Measurements from ENCODE around the gene SDR39U1.

The SDR39U1 gene

GRCh38 chr14:24418492-24418873, 24.1 kb downstream of the SDR39U1 start:
- CTCF ChIA-PET: interaction anchor here (0.6 to 2.7 kb wide), 5 partner anchors 13 to 510 kb away, joined by 3 to 14 read pairs (median 5); no protein-coding TSS in a partner anchor

GRCh38 chr14:24417832-24418491, 24.6 kb downstream of the SDR39U1 start:
- no peaks in the 10 kb centered on the region for H3K4me1 ChIP-seq (ENCODE audit: control insufficient read depth, insufficient read depth, low read length)
- POLR2A ChIA-PET: no interaction called here
- H3K4me3 ChIP-seq (ENCODE audit: low read depth, low read length): no peak overlapping the region
- H3K27ac ChIP-seq (ENCODE audit: extremely low read depth, low read depth, low read length): no peak overlapping the region
- CTCF ChIA-PET: interaction anchor here (0.8 to 2.7 kb wide), 4 partner anchors 9 to 52 kb away, joined by 3 to 14 read pairs (median 4); no protein-coding TSS in a partner anchor
- TF ChIP-seq PBX3 (CRISPR knock-in tag; IDR thresholded peaks at IDR 0.05) (no peak), ZNF639 (tag by site-specific recombination; IDR thresholded peaks at IDR 0.05) (no peak), ZNF140 (tag by site-specific recombination; IDR thresholded peaks at IDR 0.05) (no peak), ZNF670 (tag by site-specific recombination; IDR thresholded peaks at IDR 0.05; ENCODE audit: low read depth) (no peak), ZNF571 (tag by site-specific recombination; IDR thresholded peaks at IDR 0.05) (no peak), BCL6B (tag by site-specific recombination; IDR thresholded peaks at IDR 0.05) (no peak)
- H3K9me3 ChIP-seq (ENCODE audit: control insufficient read depth, insufficient read depth, low read depth, low read length): no peaks in the 10 kb centered on the region
- peaks cover 0 to 31% of the 10 kb centered on the region in 2 experiments; a peak in 1 of 3 replicates for H3K36me3 ChIP-seq (ENCODE audit: control insufficient read depth in 2 of 2, insufficient read depth in 1 of 2, low read length in 2 of 2)

More at GRCh38 chr14:24418492-24418873, 24.1 kb downstream of the SDR39U1 start:
- H3K9me3 ChIP-seq (ENCODE audit: control insufficient read depth, insufficient read depth, low read depth, low read length): no peaks in the 10 kb centered on the region
- no peaks in the 10 kb centered on the region for H3K4me1 ChIP-seq (ENCODE audit: control insufficient read depth, insufficient read depth, low read length)
- H3K36me3 ChIP-seq (ENCODE audit: control insufficient read depth in 2 of 2, insufficient read depth in 1 of 2, low read length in 2 of 2): peaks cover 0 to 26% of the 10 kb centered on the region in 2 experiments; a peak in 1 of 3 replicates
- POLR2A ChIA-PET: interaction anchor here (1.2 kb wide), 1 partner anchor 12 kb away, joined by 3 read pairs; the partner anchor contains the start of gene KHNYN
- TF ChIP-seq ZNF184 (tag by site-specific recombination; IDR thresholded peaks at IDR 0.05) (no peak), ZNF37A (tag by site-specific recombination; IDR thresholded peaks at IDR 0.05) (no peak), ZSCAN30 (tag by site-specific recombination; IDR thresholded peaks at IDR 0.05) (no peak), BCL11B (tag by site-specific recombination; IDR thresholded peaks at IDR 0.05; ENCODE audit: low read depth) (no peak)
- H3K27ac ChIP-seq (ENCODE audit: extremely low read depth, low read depth, low read length): no peak overlapping the region
- H3K4me3 ChIP-seq (ENCODE audit: low read depth, low read length): no peak overlapping the region

- no peaks in the 10 kb centered on the region for H3K9me3 ChIP-seq (ENCODE audit: control insufficient read depth, insufficient read depth, low read depth, low read length)
- no peaks in the 10 kb centered on the region for H3K4me1 ChIP-seq (ENCODE audit: control insufficient read depth, insufficient read depth, low read length)
- CTCF ChIA-PET: interaction anchor here (1.2 kb wide), 1 partner anchor 9 kb away, joined by 3 read pairs; no protein-coding TSS in a partner anchor
- peaks cover 0 to 40% of the 10 kb centered on the region in 2 experiments; a peak in 1 of 3 replicates for H3K36me3 ChIP-seq (ENCODE audit: control insufficient read depth in 2 of 2, insufficient read depth in 1 of 2, low read length in 2 of 2)
- POLR2A ChIA-PET: no interaction called here
- no peak overlapping the region for H3K27ac ChIP-seq (ENCODE audit: extremely low read depth, low read depth, low read length)
- TF ChIP-seq ZNF24 (tag by site-specific recombination; IDR thresholded peaks at IDR 0.05) (no peak), ZNF639 (tag by site-specific recombination; IDR thresholded peaks at IDR 0.05) (no peak), ZNF280C (tag by site-specific recombination; IDR thresholded peaks at IDR 0.05) (no peak), ZIC2 (tag by site-specific recombination; IDR thresholded peaks at IDR 0.05) (peak; percentile 36), ZNF626 (tag by site-specific recombination; IDR thresholded peaks at IDR 0.05) (no peak), REPIN1 (tag by site-specific recombination; IDR thresholded peaks at IDR 0.05; ENCODE audit: low read depth) (no peak)
- H3K4me3 ChIP-seq (ENCODE audit: low read depth, low read length): no peak overlapping the region
These were observed 25.5 kb downstream of the SDR39U1 start for GRCh38 chr14:24416932-24417619.
